Measurements from ENCODE around the gene USF1.
"Not testable (repeated sequence)": the region's sequence is repeated elsewhere in the genome, so short reads cannot be mapped to it uniquely, and the experiment has no call there.

USF1 gene

GRCh38 chr1:161017756-161018630, 27.8 kb downstream of the USF1 start:
- no peak for DNase-seq

DNA sequence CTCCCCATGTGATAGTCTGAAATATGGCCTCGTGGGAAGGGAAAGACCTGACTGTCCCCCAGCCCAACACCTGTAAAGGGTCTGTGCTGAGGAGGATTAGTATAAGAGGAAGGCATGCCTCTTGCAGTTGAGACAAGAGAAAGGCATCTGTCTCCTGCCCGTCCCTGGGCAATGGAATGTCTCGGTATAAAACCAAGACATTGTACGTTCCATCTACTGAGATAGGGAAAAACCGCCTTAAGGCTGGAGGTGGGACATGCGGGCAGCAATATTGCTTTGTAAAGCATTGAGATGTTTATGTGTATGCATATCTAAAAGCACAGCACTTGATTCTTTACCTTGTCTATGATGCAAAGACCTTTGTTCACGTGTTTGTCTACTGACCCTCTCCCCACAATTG, 28.6 kb downstream of the USF1 start:
- not testable (repeated sequence) for DNase-seq

GRCh38 chr1:161016683-161017082, 29.1 kb downstream of the USF1 start:
- DNase-seq: not testable (repeated sequence)

- DNase-seq: peak; percentile 84 to 87
Measured at GRCh38 chr1:161013488-161014230, 32.1 kb downstream of the USF1 start.

DNA sequence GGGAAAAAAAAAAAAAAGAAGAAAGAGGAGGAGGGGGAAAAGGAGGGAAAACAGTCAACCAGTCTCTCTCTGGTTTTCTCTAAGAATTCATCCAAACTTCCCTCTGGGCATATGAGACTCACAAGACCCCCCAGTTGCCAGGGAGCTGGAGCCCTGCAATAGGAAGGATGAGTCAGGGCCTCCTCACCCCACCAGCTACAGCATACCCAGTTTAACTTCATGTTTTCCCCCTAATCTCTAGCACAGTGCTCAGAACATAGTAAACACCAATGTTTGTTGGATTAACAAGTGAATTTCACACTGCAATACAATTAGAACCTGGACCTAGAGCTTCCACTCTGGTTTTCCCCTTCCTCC, 32.7 kb downstream of the USF1 start:
- DNase-seq: peak in 1 of 2 donors; percentile 45

GRCh38 chr1:161012420-161012819, 33.4 kb downstream of the USF1 start:
- DNase-seq: no peak

GRCh38 chr1:161009602-161010211, 36.1 kb downstream of the USF1 start:
- no peak for DNase-seq

DNA sequence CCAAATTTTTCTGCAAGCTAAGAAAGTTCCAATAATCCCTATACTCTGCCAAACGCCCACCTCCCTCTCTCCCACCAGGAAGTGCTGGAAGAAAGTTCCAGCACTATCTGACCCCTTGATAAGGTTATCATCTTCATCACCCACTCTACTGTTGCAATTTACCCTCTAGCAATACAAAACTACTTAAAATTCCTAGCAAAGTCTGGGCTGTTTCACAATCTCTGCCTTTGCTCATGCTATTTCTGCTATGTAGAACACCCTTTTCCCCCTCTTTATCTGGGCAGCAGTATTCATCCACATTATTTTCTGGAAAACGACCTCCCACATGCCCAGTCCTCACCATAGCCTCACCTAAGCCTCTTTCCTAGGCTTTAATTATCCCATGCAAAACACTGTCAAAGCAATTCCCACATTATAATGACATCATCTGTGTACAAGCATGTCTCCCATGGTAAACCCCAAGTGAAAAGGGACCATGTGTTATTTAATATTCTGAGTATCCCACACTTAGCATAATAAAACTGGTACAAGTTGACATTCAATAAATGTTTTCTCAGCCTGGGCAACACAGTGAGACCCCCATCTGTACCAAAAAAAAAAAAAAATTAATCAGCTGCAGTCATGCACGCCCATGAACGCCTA, 36.8 kb downstream of the USF1 start:
- DNase-seq: no peak

GRCh38 chr1:161007369-161007768, 38.4 kb downstream of the USF1 start:
- DNase-seq: no peak

DNA sequence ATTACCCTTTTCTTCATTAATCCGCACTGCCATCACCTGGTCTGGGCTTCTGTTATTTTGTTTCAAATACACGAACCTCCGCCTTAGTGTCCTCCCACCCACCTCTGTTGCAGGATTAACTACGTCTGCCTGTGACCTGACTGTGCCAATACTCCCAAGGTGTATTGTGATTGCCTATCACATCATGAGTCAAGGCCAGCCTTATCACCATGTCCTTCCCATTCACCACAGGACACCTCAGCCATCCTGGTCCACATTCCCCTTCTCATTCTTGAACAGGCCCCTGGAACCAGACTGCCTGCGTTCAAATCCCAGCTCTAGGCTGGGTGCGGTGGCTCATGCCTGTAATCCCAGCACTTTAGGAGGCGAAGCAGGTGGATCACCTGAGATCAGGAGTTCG, 39.2 kb downstream of the USF1 start:
- DNase-seq: no peak

- no peak for DNase-seq
Measured at GRCh38 chr1:161001525-161001924, 44.3 kb downstream of the USF1 start.

DNA sequence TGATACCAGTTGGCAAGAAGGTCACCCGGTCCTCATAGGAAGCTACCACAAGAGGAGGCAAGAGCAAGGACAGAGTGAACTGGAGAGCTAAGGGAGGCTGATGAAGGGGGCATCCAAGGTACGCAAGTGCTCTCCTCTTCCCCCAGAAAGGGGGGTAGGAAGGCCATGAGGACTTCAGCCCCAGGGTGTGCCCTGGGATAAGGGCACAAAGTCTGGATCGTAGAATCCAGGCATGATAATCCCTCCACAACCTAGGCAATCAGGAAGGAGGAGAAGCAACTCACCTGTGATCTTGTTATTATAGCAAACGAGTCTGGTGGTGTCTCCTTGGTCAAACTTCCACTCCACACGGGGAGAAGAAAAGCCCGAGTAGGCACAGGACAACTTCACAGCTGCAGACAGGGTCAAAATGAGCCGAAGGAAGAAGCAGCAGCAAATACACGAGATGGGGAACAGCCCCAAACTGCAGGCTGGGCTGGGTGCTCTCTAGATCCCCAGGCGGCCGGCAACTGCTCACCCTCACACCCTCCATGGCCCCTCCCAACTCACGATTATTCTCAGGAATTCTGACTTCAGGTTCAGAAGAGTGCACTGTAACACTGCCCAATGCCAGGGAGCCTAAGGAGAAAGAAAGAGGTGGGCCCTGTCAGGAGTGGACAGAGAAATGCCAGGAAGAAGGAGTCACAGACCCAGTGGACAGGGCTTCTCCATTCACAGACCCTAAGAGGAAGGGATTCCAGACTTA, 44.9 kb downstream of the USF1 start:
- no peak for DNase-seq

DNA sequence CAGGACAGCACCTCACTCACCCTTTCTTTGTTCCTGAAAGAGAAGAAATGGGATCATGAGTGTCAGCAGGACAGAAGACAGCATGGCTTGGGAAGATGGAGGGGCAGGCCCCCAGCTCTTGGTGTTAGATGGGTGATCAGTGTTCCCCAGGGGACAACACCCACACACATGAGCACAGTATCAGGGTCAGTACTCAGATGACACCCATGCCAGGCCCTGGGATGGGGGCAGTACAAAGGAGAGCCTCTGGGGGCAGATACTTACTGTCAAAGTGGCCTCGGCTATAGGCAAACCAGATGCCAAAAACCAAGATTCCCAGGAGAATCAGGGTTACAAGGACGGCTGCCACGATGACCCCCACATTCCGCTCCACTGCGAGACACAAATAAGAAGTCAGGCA, 46.4 kb downstream of the USF1 start:
- DNase-seq: no peak

DNA sequence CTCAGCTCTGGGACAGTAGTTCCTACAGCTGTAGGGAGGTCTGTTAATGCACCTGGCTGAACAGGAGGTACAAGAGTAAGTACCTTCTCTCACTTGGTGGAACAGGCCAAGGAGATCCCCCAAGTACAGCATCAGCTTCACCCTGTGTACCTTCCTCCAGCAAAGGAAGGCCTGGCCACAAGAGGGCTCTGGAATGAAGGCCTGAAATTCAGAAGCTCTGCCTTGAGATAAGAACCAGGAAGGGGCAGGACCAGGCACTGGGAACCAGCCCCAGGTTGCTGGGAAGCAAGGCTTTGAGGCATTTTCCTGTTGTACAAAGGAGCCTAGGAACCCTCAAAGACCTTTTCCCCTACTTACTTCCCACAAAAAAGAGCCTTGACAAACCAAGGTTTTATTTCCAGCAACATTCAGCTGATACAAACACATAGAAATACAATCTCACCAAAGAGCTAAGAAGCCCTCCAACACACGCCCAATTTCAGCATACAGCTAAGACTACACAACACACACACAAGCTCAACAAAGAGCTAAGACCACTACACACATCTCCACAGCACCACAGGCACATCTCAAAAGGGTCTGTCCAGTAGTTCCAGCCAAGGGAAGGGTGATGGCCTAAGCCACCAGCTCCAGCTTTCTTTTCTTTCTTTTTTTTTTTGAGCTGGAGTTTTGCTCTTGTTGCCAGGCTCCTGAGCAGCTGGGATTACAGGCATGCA, 48.3 kb downstream of the USF1 start:
- peak; percentile 63 to 67 for DNase-seq

GRCh38 chr1:160996178-160996577, 49.6 kb downstream of the USF1 start:
- DNase-seq: no peak

DNA sequence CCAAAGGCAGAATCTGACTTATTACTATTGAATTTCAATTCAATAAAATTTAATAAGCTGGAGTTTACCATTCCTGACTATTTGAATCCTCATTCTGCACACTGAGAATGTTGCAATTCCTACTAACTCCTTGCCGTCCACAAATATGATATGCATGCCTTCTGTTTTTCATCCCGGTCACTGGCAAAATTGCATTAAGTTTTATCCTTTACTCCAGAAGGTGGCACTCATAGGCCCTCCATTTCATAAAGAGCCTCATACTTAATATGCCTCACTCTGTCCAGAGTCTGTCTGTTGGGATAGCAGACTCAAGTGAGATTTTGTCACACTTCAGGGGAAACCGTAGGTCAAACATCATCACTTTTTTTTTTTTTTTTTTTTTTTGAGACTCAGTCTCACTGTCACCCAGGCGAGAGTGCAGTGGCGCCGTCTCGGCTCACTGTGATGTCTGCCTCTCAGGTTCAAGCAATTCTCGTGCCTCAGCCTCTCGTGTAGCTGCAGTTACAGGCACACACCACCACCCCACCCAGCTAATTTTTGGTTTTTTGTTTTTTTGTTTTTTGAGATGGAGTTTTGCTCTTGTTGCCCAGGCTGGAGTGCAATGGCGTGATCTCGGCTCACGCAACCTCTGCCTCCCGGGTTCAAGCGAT, 52.1 kb downstream of the USF1 start:
- DNase-seq: peak in 1 of 2 donors; percentile 27

DNA sequence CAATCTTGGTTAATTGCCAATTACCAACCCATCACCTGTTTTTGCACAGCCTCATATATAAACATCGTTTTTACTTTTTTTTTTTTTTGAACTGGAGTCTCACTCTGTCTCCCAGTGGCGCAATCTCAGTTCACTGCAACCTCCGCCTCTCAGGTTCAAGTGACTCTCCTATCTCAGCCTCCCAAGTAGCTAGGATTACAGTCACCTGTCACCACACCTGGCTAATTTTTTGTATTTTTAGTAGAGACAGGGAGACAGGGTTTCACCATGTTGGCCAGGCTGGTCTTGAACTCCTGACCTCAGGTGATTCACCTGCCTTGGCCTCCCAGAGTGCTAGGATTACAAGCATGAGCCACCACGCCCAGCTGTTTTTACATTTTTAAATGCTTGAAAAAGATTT, 53.7 kb downstream of the USF1 start:
- DNase-seq: not testable (repeated sequence)

Data from CD4-positive, alpha-beta T cell treated with Interleukin-4 for 1 hour (primary cell).